NCI-H526 treated with DMSO at 0.1 percent for 48 hours (cell line): ENCODE data around the gene IGF2R.

ENCODE experiments used
- DNase-seq: peaks from one replicate; lab custom pipeline; 2025; lab: John Stamatoyannopoulos, UW

Gene IGF2R

GRCh38 chr6:160049346-160049745, 80.5 kb downstream of the IGF2R start:
- no peak for DNase-seq

- DNase-seq, result no peak
Measured at GRCh38 chr6:160050022-160050421, 81.1 kb downstream of the IGF2R start.

DNA sequence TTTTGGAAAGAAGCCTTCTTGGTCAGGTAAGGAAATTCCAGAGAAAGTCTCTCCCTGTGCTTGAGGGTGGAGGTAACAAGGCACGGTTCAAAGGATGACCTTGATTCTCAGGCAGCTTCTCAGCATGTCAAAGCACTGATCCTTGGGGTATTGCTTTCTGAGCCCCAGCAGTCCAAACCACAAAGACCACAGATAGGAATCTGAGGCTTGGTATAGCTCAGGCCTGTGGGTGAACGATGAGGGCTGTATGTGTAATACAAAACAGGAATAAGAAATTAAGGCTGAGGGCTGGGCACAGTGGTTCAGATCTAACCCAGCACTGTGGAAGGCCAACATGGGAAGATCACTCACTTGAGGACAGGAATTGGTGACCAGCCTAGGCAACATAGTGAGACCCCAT, 82.5 kb downstream of the IGF2R start:
- DNase-seq, result no peak

- no peak for DNase-seq
Measured at GRCh38 chr6:160054271-160054670, 85.4 kb downstream of the IGF2R start.

- DNase-seq, result no peak
Measured at GRCh38 chr6:160054913-160055312, 86.0 kb downstream of the IGF2R start.

DNA sequence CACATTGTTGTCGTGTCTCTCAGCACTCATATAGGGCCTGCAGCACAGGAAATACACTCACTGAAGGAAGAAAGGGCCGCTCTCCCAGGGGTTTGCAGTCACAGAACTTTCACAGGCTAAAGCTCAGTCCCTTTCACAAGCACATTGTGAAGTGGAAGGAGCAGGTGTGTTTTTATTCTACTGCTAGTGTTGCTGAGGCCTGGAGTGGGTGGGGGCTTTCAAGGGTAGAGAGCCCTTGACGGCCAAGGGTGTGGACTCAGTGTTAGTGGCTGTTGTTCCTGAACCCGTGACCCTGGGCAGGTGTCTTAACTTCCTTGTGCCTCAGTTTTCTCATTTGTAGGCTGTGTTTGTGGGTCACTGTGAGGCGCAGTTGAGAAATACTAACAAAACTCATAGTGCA, 86.5 kb downstream of the IGF2R start:
- no peak for DNase-seq

DNA sequence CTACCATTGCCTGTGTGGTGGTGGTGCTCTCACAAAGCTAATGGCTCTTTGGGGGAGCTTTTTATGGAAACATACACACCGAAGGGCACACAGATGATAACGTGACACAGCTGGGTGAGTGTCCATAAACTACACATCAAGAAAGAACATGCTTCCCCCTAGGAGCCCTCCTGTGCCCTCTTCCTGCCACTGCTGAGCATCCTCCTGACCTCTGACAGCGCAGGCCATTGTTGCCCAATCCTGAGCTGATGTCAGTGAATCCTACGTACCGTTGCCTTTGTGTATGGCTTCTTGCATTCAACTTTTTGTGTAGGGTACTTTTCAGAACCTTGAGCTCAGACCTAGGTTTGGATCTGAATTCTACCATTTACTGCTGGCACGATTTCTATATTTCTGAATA, 86.9 kb downstream of the IGF2R start:
- DNase-seq, result no peak

GRCh38 chr6:160057080-160057479, 88.2 kb downstream of the IGF2R start:
- DNase-seq, result no peak

DNA sequence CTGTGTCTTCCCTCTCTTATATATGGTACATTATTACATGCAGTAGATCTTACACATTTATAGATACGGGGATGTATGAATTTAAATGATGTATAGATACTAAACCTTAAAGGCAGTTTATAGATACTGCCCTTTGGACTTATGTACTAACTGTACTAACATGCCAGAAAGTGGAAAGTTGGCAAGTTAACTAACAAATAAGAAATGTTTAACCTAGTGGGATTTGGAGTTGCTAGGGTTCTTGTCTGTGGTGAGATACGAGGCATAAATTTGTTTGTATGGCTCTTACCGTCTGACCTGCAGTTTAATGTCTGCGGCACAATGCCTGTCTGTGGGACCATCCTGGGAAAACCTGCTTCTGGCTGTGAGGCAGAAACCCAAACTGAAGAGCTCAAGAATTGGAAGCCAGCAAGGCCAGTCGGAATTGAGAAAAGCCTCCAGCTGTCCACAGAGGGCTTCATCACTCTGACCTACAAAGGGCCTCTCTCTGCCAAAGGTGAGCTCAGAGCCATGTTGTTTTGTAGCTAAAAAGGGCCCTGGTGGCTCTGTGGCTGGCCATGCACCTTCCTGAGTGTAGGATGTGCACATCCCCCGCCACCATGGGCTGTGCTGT, 89.8 kb downstream of the IGF2R start:
- no peak for DNase-seq

- no peak for DNase-seq
Measured at GRCh38 chr6:160060221-160060620, 91.3 kb downstream of the IGF2R start.

DNA sequence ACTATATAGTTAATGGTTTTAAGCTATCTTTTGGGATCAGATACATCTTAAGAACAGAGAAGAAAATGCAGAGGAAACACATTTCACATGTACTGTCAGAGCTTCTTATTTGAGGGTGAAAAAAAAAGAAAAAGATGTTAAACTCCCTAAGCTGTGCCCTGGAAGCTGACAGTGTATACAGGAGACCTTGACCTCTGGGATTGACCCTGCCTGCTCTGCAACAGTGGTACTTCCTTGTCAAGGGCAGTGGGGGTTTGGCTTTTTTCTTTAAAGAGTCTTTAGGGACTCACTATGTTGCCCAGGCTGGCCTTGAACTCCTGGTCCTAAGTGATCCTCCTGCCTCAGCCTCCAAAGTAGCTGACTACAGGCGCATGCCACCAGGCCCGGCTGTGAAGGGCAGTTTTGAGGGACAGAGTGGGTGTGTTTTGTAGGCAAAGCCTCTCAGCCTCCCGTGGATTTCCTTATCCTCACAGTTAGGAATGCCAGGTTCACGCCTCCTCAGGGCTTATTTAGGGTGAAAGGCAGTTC, 92.1 kb downstream of the IGF2R start:
- no peak for DNase-seq

DNA sequence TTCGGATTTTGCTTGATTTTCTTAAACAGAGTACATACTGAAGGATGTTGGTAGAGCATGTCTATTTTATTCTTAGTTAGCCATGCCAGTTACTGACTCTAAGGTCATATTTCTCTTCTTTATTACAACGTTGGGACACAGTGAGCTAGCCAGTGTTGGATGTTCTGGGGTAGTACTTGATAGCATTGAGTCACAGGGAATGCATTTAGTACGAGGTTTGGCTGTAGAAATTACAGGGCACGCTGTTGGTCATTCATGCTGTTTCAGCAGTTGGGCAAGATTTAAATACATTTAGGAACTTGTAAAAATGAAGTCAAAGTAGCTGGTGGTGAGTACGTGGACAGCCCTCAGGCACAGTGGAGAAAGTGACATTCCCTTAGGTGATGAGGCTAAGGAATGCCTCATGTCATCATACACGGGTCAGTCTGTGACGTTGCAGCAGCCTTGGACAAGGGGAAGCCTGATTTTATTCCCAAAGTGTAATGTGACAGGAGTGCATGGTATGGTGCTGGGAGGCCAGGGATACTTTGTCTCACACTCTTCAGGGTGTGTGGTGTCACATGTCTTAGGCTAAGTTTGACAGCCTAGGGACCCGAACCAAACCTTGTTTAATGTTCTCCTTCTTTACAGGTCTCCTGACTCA, 95.0 kb downstream of the IGF2R start:
- no peak for DNase-seq

DNA sequence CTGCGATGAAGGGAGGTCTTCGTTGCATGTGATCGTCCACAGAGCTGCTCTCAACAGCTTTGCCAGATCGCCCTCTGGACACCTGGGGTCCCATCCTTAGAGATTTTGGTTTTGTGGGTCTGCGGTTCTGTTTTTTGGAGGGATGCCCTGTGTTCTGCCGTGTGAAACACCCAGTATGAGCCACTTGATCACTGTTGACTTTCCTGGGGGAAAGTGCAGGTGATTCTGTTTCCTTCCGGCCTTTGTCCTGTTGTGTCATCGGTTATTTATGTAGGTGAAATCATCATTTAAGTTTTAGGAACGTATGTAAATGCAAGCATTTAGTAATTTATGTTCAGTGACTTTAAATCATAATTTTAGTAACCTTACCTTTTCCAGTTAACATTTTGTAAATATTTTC, 96.3 kb downstream of the IGF2R start:
- DNase-seq, result no peak

DNA sequence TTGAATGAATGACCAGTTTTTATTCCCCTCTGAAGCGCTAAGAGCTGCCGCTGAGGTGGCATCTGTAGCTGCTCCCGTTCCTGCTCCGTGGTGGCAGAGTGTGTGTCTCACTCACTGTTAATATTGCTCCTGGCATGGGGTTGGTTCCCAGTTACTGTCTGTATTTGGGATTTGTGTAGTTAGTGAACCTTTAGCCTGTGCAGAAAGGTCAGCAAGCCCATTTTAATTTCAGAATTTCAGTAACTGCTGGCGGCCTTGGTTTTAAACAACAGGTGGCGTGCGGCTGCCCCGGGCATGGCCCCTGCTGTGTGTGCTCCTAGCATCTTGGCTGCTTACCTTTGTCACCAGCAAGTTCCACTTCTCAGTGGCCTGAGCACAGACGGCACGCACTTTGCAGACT, 98.7 kb downstream of the IGF2R start:
- no peak for DNase-seq

- DNase-seq, result no peak
Measured at GRCh38 chr6:160068346-160068745, 99.5 kb downstream of the IGF2R start.

DNA sequence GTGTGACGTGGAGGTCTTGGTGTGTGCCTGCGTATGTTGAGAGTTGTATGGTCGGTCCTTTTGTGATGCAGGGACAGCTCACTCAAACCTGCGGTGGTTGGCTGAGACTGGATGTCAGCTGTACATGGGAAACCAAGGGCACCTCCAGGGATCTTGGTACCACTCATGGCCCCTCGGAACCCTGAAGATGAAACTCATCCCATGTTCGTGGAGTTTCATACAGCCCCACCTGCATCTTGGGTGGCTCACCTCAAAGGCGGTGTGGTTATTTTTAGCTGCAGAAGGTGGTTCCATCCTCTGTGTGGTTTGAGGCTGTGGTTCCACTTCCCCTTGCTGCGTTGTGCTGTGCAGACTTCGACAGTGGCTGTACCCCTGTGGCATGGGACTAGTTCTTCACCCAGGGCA, 100.2 kb downstream of the IGF2R start:
- no peak for DNase-seq

DNA sequence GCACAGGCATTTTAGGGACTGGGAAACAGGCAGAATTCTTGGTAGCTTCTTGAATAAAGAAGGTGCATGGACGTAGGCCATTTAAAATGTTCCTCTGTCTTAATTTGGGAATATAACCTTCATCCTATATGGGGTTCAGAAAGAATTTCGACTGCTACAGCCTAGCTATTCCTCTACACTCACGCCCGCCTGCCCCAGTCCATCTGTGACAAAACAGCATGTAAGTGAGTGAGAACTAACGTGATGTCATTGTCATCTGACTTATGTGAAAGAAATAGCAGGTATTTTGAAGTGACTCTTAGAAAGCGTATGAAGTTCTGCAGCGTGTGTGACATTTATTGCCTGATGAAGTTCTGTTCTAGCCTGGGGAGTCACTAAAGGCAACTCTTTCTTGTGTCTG, 100.6 kb downstream of the IGF2R start:
- DNase-seq, result no peak

DNA sequence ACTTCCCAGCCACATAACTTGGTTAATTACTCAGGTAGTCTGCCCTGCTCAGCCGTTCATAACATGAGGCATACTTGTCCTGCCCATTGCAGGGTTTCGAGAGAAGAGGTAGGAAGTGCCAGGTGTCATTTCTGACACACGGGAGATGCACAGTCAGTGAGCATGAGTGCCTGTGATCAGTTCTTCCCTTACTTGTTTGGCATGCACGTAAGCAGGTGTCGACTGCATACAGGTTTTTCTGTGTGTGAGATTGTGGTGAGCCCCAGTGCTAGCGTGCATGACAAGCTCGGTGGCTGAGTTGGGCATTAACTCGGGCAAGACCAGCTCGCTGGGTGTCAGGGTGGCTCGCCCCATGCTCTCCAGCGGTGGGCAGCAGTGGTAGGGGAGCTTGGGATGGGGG, 101.5 kb downstream of the IGF2R start:
- no peak for DNase-seq

DNA sequence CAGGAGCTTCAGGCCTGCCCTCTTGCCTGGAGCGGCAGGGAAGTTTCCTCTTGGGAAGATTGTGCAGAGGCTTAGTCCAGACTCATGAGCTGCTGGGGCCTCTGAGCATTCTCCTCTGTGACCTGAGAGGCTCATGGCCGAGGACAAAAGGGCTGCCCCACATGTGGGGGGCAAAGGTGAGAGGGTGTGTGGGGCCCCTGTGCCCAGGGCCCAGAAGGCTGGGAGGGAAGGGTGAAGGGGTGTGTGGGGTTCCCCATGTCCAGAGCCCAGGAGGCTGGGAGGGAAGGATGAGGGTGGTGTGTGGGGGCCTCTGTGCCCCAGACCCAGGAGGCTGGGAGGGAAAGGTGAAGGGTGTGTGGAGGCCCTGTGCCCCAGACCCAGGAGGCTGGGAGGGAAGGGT, 101.9 kb downstream of the IGF2R start:
- no peak for DNase-seq

- no peak for DNase-seq
Measured at GRCh38 chr6:160071805-160072690, 103.2 kb downstream of the IGF2R start.

GRCh38 chr6:160073272-160073671, 104.4 kb downstream of the IGF2R start:
- no peak for DNase-seq

DNA sequence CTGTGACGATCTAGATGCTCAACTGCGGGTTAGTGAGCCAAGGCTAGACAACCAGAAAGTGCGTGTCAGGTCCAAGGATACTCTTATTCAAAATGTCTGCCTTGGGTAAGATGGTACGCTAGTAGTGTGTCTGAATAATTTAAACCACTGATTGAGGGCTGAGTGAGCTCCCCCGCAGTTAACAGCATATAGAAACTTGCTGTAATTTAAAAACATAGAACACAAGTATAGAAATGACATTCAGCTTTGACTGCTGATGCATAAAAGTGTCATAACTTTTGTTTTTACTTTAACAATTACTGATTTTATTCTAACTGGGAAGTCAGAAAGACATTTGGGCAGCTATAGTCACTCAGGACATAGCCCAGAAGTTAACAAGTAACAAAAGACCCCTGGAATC, 107.1 kb downstream of the IGF2R start:
- DNase-seq, result no peak

- no peak for DNase-seq
Measured at GRCh38 chr6:160077024-160077423, 108.1 kb downstream of the IGF2R start.
